ENCODE measurements around the gene PRAC2. TPM values are rescaled to one million over a fixed set of nuclear protein-coding genes. Genes with fewer than 3 reads are reported as not detected.

The PRAC2 gene
- total RNA-seq, 1 donor from 2014 or later: not detected

DNA sequence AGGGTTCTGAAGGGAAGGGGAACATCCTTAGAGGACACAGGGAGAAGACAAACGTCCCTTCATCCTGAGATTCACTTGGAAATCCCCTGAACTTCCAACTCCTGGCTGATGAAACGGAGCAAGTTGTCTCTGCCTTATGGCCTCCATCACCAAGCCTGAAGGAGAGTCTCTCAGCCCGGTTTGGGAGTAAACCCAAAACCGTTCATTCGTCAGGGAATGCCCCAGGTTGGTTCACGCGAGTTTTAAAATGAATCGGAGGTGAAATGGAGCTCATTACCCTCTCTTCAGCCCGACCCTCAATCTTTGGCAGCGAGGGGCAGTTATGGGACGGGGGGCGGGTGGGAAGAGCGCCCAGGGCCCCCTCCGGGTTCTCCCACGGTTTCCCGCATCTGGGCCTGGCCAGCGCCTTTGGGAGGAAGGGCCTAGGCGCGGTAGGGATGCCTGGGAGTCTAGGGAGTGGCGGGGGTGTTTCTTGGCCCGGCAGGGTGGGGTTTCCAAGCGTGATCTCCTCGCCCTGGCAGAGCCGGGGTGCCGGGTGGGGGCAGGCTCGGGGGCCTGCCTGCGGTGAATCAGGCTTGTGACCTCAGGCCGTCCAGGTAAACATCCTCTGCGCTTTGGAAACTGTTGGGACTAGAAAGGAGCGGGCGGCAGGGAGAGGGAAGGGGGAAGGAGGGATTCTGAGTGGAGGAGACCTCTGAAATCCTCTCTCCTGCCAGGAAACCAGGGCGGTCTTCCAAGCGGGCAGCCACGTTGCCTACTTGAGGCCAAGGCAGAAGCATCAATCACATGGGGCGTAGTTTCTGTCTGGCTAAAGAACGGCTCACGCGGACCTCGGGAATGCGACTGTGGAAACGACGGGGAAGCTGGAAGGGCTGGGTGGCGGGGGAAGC, 29.7 kb downstream of the PRAC2 start:
- no peaks in the 10 kb centered on the region for H3K36me3 ChIP-seq
- TF ChIP-seq, protein P1, sequence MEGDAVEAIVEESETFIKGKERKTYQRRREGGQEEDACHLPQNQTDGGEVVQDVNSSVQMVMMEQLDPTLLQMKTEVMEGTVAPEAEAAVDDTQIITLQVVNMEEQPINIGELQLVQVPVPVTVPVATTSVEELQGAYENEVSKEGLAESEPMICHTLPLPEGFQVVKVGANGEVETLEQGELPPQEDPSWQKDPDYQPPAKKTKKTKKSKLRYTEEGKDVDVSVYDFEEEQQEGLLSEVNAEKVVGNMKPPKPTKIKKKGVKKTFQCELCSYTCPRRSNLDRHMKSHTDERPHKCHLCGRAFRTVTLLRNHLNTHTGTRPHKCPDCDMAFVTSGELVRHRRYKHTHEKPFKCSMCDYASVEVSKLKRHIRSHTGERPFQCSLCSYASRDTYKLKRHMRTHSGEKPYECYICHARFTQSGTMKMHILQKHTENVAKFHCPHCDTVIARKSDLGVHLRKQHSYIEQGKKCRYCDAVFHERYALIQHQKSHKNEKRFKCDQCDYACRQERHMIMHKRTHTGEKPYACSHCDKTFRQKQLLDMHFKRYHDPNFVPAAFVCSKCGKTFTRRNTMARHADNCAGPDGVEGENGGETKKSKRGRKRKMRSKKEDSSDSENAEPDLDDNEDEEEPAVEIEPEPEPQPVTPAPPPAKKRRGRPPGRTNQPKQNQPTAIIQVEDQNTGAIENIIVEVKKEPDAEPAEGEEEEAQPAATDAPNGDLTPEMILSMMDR (IDR thresholded peaks at IDR 0.05): no peak
- peaks cover 66% of the 10 kb centered on the region for H3K27me3 ChIP-seq

DNA sequence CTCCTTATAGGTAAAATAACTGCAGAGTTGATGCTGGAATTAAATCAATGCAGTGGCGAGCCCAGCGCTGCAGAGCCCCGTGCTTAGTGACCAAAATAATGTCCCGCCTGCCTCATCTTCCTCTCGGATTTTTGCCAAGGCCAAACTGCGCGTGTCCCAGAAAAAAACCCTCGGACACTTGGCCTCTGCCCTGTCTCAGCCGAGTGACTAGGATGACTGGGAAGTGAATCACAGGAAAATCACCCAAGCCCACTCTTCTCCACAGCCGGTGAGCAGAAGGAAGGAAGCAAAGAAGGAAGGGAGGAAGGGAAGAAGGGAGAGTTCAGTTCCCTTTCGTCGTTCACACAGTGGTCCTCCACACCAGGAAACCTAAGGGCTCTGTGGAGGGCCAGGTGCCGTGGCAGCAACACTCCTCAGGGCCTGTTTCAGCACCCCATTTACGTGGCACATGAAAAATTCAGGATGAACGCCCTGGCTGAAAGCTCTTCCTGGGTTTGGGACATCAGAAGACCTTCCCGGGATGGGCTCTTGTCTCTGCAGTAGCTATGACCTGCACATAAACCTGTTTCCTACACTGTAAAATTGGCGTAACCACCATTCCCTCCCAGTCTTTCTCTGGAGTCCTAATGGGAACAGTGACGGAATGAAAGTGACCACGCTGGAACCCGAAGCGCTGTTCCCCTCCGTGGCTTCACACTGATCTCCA, 31.0 kb downstream of the PRAC2 start:
- Histone ChIP-seq H3K36me3 (no peaks in the 10 kb centered on the region), H3K4me1 (peaks cover 0 to 5% of the 10 kb centered on the region in 2 donors), H3K4me3 (no peak overlapping the region), H3K27ac (no peak overlapping the region), H3K9me3 (no peaks in the 10 kb centered on the region), H3K27me3 (peaks cover 55% of the 10 kb centered on the region)
- intact Hi-C loops (cut with DNase I): no loop called here
- DNase-seq (ENCODE audit: low spot score in 2 of 2): no peak
- TF ChIP-seq, protein P1 (IDR thresholded peaks at IDR 0.05): no peak

More for the DNA sequence above, 29.7 kb downstream of the PRAC2 start:
- Histone ChIP-seq H3K4me3 (no peak overlapping the region), H3K27ac (no peak overlapping the region), H3K4me1 (peaks cover 0 to 5% of the 10 kb centered on the region in 2 donors), H3K9me3 (no peaks in the 10 kb centered on the region)
- DNase-seq (ENCODE audit: low spot score in 2 of 2): no peak
- intact Hi-C loops (cut with DNase I): no loop called here

DNA sequence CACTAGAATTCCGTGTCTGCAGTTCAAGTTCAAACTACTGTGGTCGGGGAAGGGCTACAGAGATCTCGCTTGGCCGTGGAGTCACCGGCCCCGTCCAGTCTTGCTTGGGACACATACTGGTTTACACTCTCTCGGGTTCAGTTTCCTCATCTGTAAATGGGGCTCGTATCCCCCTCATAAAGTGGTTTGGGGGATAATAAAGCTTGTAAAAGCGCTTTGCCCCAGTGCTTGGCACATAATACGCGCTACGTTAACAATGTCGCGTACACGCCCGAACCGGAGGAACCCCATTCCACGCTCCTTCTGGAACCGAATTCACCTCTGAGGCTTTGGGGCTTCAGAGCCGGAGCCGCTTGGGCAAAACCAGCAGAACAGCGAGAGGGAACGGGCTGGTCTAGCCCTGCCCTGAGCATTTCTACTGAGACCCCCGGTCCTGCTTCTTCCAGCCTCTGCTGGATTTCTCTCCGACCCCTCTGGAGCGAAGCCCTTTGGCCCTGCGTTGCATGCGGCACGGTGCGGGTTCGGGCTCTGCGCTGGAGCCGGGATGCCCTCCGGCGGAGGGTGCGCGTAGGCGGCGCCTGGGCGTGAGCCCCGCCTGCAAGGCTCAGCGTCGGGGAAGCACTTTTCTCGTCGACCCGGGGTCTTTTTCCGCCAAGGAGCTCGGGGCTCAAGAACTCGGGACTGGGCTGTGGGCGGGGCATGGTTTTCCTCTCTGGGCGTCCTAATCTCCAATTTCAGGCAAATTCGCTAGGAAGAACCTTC, 31.7 kb downstream of the PRAC2 start:
- peaks cover 50% of the 10 kb centered on the region for H3K27me3 ChIP-seq
- H3K36me3 ChIP-seq: no peaks in the 10 kb centered on the region
- no peaks in the 10 kb centered on the region for H3K9me3 ChIP-seq
- no peak overlapping the region for H3K27ac ChIP-seq
- peaks cover 0 to 5% of the 10 kb centered on the region in 2 donors for H3K4me1 ChIP-seq
- DNase-seq (ENCODE audit: low spot score in 2 of 2): no peak
- TF ChIP-seq, protein P1 (IDR thresholded peaks at IDR 0.05): no peak
- intact Hi-C loops (cut with DNase I): no loop called here
- H3K4me3 ChIP-seq: no peak overlapping the region

DNA sequence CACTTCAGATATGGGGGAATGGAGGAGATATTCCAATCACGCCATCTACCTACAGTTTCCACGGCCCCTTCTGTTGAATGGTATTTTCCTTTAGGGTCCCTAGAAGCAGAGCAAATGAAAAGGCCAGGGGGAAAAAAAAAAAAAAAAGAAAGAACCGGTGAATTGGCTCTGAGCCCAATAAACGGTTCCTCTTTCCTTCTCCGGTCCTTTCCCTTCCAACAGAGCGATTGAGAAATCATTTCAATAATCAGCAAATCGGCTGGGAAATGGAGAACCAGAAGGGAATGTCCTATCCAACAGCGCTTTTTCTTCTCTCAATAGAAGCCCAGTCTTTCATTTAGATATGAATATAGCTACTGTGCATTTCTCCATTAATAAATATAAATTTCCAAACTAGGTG, 32.4 kb downstream of the PRAC2 start:
- Histone ChIP-seq H3K4me3 (no peak overlapping the region), H3K36me3 (no peaks in the 10 kb centered on the region), H3K4me1 (peaks cover 0 to 5% of the 10 kb centered on the region in 2 donors), H3K27me3 (peaks cover 44% of the 10 kb centered on the region), H3K27ac (no peak overlapping the region), H3K9me3 (no peaks in the 10 kb centered on the region)
- TF ChIP-seq, protein P1 (IDR thresholded peaks at IDR 0.05): no peak
- DNase-seq (ENCODE audit: low spot score in 2 of 2): no peak
- intact Hi-C loops (cut with DNase I): no loop called here

DNA sequence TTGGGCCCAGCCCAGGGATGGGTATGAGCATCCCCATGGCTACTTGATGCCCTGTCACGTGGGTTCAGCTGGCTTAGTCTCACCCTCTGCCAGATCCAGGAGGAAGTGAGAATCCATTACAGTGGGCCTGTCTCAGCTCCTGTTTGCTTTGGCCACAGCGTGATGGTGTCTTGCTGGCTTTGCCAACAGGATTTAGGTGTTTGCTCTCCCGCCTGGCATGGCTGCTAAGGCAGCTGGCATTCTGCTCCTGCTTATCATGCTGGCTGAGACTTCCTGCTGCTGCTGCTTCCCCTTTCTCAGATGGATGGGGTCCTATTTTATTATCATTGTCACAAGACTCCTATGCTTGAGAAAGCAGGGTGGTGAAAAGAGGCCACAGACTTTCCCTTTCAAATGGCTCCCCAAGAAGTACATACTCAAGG, 33.9 kb downstream of the PRAC2 start:
- TF ChIP-seq, protein P1 (IDR thresholded peaks at IDR 0.05): no peak
- Histone ChIP-seq H3K4me3 (no peak overlapping the region), H3K36me3 (no peaks in the 10 kb centered on the region), H3K27me3 (peaks cover 29% of the 10 kb centered on the region), H3K27ac (no peak overlapping the region), H3K9me3 (no peaks in the 10 kb centered on the region), H3K4me1 (peaks cover 0 to 5% of the 10 kb centered on the region in 2 donors)
- intact Hi-C loops (cut with DNase I): no loop called here
- DNase-seq (ENCODE audit: low spot score in 2 of 2): no peak
